Uterus (tissue), 2 donors: Measurements from ENCODE around the gene GIPC3.

Source experiments
- POLR2A ChIP-seq, 2 donors: fragments of 450-650 bp; IDR thresholded peaks; one replicate each; pipeline ENCODE4 v1.6.1; 2016; ENCODE audit warnings: antibody characterized with exemption in 2 of 2, mild to moderate bottlenecking in 1 of 2, moderate library complexity in 1 of 2
- TF ChIP-seq, protein P1 (sequence below), 4 experiments: fragments of 200-600 bp in 2 of 4; fragments of 450-650 bp in 2 of 4; sonication (generic) in 2 of 4; IDR thresholded peaks; one replicate each; pipeline ENCODE4 v1.5.1; 2016 to 2019; ENCODE audit warnings: antibody characterized with exemption in 4 of 4, mild to moderate bottlenecking in 2 of 4, moderate library complexity in 1 of 4

DNA sequence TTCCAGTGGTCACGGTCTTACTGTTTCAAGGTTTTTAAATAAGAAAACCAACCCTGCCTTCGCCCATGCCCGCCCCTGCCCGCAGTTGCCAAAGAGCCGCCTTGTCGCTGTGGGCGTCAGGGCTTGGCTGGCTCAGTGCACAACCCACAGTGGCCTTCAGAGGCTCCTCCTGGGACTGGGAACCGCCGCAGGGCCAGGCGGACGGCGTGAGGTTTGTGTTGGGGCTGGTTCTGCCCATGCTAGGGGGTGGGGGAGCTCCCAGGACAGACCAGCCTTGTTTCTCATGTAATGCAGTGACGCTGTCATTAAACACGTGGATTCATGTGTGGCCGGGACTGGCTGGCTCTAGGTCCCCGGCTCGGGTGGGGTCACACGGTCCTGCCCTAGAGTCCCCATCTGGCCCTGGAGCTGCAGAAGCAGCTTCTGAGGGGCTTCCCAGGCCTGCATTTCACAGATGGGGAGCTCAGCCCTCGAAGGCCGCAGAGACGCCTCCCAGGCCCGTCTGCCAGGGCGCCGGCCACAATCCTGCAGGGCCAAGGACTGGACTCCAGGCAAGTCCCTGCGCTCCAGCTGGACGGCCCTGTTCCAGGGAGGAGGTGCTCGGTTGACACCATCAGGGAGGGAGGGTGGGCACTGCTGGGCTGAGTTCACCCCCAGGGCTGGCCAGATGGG, 48.7 kb upstream of the GIPC3 start:
- TF ChIP-seq POLR2A (IDR thresholded peaks at IDR 0.05): no peak
- TF ChIP-seq, protein P1, sequence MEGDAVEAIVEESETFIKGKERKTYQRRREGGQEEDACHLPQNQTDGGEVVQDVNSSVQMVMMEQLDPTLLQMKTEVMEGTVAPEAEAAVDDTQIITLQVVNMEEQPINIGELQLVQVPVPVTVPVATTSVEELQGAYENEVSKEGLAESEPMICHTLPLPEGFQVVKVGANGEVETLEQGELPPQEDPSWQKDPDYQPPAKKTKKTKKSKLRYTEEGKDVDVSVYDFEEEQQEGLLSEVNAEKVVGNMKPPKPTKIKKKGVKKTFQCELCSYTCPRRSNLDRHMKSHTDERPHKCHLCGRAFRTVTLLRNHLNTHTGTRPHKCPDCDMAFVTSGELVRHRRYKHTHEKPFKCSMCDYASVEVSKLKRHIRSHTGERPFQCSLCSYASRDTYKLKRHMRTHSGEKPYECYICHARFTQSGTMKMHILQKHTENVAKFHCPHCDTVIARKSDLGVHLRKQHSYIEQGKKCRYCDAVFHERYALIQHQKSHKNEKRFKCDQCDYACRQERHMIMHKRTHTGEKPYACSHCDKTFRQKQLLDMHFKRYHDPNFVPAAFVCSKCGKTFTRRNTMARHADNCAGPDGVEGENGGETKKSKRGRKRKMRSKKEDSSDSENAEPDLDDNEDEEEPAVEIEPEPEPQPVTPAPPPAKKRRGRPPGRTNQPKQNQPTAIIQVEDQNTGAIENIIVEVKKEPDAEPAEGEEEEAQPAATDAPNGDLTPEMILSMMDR (IDR thresholded peaks at IDR 0.05): no peak
